Measurements from ENCODE around the gene TAS2R41. TPM values are rescaled to one million over a fixed set of nuclear protein-coding genes. Genes with fewer than 3 reads are reported as not detected.

The TAS2R41 gene
- total and polyA plus RNA-seq, 2 of the 13 experiments (the other 11 are each of a cell fraction or from before 2014, with no cell fraction given): not detected

DNA sequence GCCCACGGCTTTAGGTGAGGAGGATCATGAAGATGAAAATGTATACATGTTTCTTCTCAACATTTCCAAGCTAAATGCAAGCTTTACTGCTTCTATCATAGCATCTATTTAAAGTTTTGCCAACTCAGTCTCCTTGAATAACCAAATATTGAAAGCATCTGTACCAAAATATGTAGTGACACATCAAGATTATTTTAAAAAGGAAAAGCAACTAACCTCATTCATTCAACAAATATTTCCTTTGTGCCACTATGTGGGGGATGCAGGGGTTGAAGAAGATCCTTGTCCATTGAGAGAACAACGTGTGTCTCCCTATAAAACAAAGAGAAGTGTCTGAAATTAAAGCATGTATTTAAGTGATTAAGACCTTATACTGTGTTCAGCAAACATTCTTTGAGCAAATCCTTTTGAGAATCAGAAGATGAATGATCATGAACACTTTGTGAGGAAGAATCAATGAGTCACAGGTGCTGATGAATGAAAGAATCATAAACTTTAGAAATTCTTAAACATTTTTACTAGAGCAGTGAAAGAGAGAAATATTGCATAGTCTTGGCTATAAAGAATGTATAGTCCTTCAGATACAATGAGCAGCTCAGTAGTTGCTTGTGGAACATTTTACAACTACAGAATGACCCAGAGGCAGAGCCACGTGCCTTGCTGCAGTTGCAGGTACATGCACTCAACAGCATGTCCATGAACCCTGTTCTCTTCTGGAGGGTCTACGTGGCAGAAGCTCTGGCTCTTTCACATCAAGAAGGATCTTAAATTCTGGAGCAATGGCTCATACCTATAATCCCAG lies 20.5 kb upstream of the TAS2R41 start (continued):
- TF ChIP-seq ZNF318 (CRISPR knock-in tag; IDR thresholded peaks at IDR 0.05) (no peak), MAFF (IDR thresholded peaks at IDR 0.05; ENCODE audit: low read depth, low read length) (no peak)
- TF ChIP-seq, protein P1, sequence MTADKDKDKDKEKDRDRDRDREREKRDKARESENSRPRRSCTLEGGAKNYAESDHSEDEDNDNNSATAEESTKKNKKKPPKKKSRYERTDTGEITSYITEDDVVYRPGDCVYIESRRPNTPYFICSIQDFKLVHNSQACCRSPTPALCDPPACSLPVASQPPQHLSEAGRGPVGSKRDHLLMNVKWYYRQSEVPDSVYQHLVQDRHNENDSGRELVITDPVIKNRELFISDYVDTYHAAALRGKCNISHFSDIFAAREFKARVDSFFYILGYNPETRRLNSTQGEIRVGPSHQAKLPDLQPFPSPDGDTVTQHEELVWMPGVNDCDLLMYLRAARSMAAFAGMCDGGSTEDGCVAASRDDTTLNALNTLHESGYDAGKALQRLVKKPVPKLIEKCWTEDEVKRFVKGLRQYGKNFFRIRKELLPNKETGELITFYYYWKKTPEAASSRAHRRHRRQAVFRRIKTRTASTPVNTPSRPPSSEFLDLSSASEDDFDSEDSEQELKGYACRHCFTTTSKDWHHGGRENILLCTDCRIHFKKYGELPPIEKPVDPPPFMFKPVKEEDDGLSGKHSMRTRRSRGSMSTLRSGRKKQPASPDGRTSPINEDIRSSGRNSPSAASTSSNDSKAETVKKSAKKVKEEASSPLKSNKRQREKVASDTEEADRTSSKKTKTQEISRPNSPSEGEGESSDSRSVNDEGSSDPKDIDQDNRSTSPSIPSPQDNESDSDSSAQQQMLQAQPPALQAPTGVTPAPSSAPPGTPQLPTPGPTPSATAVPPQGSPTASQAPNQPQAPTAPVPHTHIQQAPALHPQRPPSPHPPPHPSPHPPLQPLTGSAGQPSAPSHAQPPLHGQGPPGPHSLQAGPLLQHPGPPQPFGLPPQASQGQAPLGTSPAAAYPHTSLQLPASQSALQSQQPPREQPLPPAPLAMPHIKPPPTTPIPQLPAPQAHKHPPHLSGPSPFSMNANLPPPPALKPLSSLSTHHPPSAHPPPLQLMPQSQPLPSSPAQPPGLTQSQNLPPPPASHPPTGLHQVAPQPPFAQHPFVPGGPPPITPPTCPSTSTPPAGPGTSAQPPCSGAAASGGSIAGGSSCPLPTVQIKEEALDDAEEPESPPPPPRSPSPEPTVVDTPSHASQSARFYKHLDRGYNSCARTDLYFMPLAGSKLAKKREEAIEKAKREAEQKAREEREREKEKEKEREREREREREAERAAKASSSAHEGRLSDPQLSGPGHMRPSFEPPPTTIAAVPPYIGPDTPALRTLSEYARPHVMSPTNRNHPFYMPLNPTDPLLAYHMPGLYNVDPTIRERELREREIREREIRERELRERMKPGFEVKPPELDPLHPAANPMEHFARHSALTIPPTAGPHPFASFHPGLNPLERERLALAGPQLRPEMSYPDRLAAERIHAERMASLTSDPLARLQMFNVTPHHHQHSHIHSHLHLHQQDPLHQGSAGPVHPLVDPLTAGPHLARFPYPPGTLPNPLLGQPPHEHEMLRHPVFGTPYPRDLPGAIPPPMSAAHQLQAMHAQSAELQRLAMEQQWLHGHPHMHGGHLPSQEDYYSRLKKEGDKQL (CRISPR knock-in tag; IDR thresholded peaks at IDR 0.05; ENCODE audit: low read depth): no peak
